ENCODE measurements around the gene VDR. TPM values are rescaled to one million over a fixed set of nuclear protein-coding genes. Genes with fewer than 3 reads are reported as not detected.

Gene VDR
- polyA plus RNA-seq, 1 donor from 2014 or later, result not detected

GRCh38 chr12:47804171-47804570, 100.6 kb downstream of the VDR start:
- H3K27me3 ChIP-seq (ENCODE audit: insufficient read depth, low read depth, low read length), result no peaks in the 10 kb centered on the region
- H2AFZ ChIP-seq (ENCODE audit: low read depth, low read length), result no peak overlapping the region
- H3K79me2 ChIP-seq (replicated peaks; ENCODE audit: insufficient read depth, low read length), result peaks cover 19% of the 10 kb centered on the region
- H3K4me3 ChIP-seq (ENCODE audit: low read length), result no peak overlapping the region
- TF ChIP-seq CTCF (IDR thresholded peaks at IDR 0.05; ENCODE audit: poor library complexity, severe bottlenecking), result no peak
- no peak for TF ChIP-seq EZH2 (IDR thresholded peaks at IDR 0.05; ENCODE audit: borderline replicate concordance, insufficient read depth, low read length, poor library complexity, severe bottlenecking)
- TF ChIP-seq REST (IDR thresholded peaks at IDR 0.05; ENCODE audit: borderline replicate concordance), result no peak
- no peak for TF ChIP-seq EP300 (conservative IDR thresholded peaks at IDR 0.05; ENCODE audit: poor library complexity, severe bottlenecking)
- TF ChIP-seq POLR2AphosphoS5 (IDR thresholded peaks at IDR 0.05), result no peak
- TF ChIP-seq RAD21 (conservative IDR thresholded peaks at IDR 0.05), result no peak
- no peak for TF ChIP-seq TAF1 (IDR thresholded peaks at IDR 0.05; ENCODE audit: low read depth)
- no peak for TF ChIP-seq MXI1 (conservative IDR thresholded peaks at IDR 0.05; ENCODE audit: poor library complexity, severe bottlenecking)
- no peak for TF ChIP-seq SMC3 (conservative IDR thresholded peaks at IDR 0.05; ENCODE audit: poor library complexity)
- no peak overlapping the region for H3K4me2 ChIP-seq (ENCODE audit: low read length)
- no peaks in the 10 kb centered on the region for H3K9me2 ChIP-seq (ENCODE audit: insufficient read depth, low read length)
- no peaks in the 10 kb centered on the region for H3K36me3 ChIP-seq (ENCODE audit: insufficient read depth, low read length)
- H3F3A ChIP-seq (ENCODE audit: insufficient read depth, low read length, poor library complexity, severe bottlenecking), result no peaks in the 10 kb centered on the region
- no peak overlapping the region for H3K9ac ChIP-seq (ENCODE audit: low read length)
- H3K9me3 ChIP-seq (ENCODE audit: low read length), result no peaks in the 10 kb centered on the region
- no peak overlapping the region for H3K27ac ChIP-seq (ENCODE audit: low read length)
- no peaks in the 10 kb centered on the region for H4K20me1 ChIP-seq (ENCODE audit: insufficient read depth)

GRCh38 chr12:47803191-47803875, 101.5 kb downstream of the VDR start:
- Histone ChIP-seq H3K27me3 (ENCODE audit: insufficient read depth, low read depth, low read length) (no peaks in the 10 kb centered on the region), H3K9me2 (ENCODE audit: insufficient read depth, low read length) (no peaks in the 10 kb centered on the region), H2AFZ (ENCODE audit: low read depth, low read length) (no peak overlapping the region), H3K9ac (ENCODE audit: low read length) (no peak overlapping the region), H3K4me3 (ENCODE audit: low read length) (no peak overlapping the region), H3K4me2 (ENCODE audit: low read length) (no peak overlapping the region), H3K9me3 (ENCODE audit: low read length) (no peaks in the 10 kb centered on the region), H3K79me2 (replicated peaks; ENCODE audit: insufficient read depth, low read length) (peaks cover 12% of the 10 kb centered on the region), H4K20me1 (ENCODE audit: insufficient read depth) (no peaks in the 10 kb centered on the region), H3K36me3 (ENCODE audit: insufficient read depth, low read length) (no peaks in the 10 kb centered on the region), H3K27ac (ENCODE audit: low read length) (no peak overlapping the region), H3F3A (ENCODE audit: insufficient read depth, low read length, poor library complexity, severe bottlenecking) (no peaks in the 10 kb centered on the region)
- TF ChIP-seq REST (IDR thresholded peaks at IDR 0.05; ENCODE audit: borderline replicate concordance) (no peak), TAF1 (IDR thresholded peaks at IDR 0.05; ENCODE audit: low read depth) (no peak), MXI1 (conservative IDR thresholded peaks at IDR 0.05; ENCODE audit: poor library complexity, severe bottlenecking) (no peak), SMC3 (conservative IDR thresholded peaks at IDR 0.05; ENCODE audit: poor library complexity) (no peak), EZH2 (IDR thresholded peaks at IDR 0.05; ENCODE audit: borderline replicate concordance, insufficient read depth, low read length, poor library complexity, severe bottlenecking) (no peak), POLR2AphosphoS5 (IDR thresholded peaks at IDR 0.05) (no peak), EP300 (conservative IDR thresholded peaks at IDR 0.05; ENCODE audit: poor library complexity, severe bottlenecking) (no peak), RAD21 (conservative IDR thresholded peaks at IDR 0.05) (no peak), CTCF (IDR thresholded peaks at IDR 0.05; ENCODE audit: poor library complexity, severe bottlenecking) (no peak)
